GM10248 (cell line): ENCODE measurements around the gene BBS9.
"Not testable (repeated sequence)": the region's sequence is repeated elsewhere in the genome, so short reads cannot be mapped to it uniquely, and the experiment has no call there.

Experiments used
- CTCF ChIA-PET: fragments of 300-600 bp; sonication (Branson Sonifier 250); formaldehyde crosslinking; extraction: SDS; loops from one replicate; lab custom pipeline; 2021; ENCODE audit warnings: antibody characterized with exemption; lab: Yijun Ruan, JAX
- POLR2A ChIA-PET: fragments of 350-650 bp; sonication (Branson Sonifier 250); formaldehyde crosslinking; extraction: SDS; loops from one replicate; lab custom pipeline; 2020; ENCODE audit warnings: antibody characterized with exemption; lab: Yijun Ruan, JAX
- DNase-seq: peaks from one replicate; pipeline ENCODE4 v3.0.0; 2012; ENCODE audit errors: extremely low spot score
- TF ChIP-seq, protein P1 (sequence below): IDR thresholded peaks from 2 replicates; pipeline ENCODE4 v1.5.1; 2012; ENCODE audit warnings: mild to moderate bottlenecking, low read depth; ENCODE audit errors: extremely low read depth, missing control alignments, control extremely low read depth

BBS9 gene

DNA sequence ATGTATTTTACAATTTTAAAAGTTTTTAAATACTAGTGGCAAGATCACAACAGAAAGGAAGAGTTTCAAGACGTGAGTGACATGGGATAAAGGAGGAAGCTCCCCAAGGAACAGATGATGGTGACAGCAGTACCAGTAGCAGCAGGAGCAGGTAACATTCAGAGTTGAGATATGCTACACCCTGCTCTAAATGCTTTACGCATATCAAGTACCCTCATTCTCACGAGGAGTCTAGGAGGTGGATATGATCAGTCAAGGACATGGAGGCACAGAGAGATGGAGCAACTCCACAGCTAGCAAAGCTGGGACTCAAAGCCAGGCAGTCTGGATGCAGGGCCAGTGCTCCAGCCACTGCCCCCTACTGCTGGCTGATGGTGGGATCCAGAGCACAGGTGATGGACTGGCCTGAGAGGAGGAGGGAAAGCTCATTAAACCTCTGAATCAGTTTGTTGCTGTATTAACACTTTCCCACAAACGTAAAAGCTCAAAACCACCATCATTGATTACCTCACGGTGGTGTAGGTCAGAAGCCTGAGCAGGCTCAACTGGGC lies 37.6 kb upstream of the BBS9 start:
- TF ChIP-seq, protein P1, sequence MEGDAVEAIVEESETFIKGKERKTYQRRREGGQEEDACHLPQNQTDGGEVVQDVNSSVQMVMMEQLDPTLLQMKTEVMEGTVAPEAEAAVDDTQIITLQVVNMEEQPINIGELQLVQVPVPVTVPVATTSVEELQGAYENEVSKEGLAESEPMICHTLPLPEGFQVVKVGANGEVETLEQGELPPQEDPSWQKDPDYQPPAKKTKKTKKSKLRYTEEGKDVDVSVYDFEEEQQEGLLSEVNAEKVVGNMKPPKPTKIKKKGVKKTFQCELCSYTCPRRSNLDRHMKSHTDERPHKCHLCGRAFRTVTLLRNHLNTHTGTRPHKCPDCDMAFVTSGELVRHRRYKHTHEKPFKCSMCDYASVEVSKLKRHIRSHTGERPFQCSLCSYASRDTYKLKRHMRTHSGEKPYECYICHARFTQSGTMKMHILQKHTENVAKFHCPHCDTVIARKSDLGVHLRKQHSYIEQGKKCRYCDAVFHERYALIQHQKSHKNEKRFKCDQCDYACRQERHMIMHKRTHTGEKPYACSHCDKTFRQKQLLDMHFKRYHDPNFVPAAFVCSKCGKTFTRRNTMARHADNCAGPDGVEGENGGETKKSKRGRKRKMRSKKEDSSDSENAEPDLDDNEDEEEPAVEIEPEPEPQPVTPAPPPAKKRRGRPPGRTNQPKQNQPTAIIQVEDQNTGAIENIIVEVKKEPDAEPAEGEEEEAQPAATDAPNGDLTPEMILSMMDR = no peak
- POLR2A ChIA-PET = no interaction called here
- CTCF ChIA-PET = interaction anchor here (1.0 to 3.0 kb wide), 3 partner anchors 16 to 244 kb away, joined by 3 to 14 read pairs (median 5); no protein-coding TSS in a partner anchor
- DNase-seq = no peak

DNA sequence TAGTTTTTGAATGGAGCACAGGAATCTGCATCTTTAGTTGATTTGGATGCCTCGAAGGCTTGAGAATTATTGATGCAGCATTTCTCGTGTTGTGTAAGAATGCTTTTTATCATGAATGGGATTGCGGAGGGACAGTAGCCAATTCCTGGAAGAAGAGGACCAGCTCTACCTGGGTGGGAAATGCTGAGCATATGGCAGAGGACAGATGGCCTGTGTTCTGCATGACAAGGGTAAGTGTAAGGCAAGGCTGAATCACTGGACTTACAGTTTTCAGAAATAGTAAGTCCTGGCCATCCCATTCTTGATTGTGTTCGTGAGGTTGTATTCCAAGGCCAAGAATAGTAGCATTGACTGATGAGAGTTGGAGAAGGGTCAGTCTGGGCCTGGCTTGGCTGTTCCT lies 36.1 kb upstream of the BBS9 start:
- ChIA-PET POLR2A (no interaction called here), CTCF (interaction anchor here (2.4 to 3.0 kb wide), 2 partner anchors 14 to 247 kb away, joined by 7 to 14 read pairs; no protein-coding TSS in a partner anchor)
- DNase-seq = no peak
- TF ChIP-seq, protein P1 = no peak

DNA sequence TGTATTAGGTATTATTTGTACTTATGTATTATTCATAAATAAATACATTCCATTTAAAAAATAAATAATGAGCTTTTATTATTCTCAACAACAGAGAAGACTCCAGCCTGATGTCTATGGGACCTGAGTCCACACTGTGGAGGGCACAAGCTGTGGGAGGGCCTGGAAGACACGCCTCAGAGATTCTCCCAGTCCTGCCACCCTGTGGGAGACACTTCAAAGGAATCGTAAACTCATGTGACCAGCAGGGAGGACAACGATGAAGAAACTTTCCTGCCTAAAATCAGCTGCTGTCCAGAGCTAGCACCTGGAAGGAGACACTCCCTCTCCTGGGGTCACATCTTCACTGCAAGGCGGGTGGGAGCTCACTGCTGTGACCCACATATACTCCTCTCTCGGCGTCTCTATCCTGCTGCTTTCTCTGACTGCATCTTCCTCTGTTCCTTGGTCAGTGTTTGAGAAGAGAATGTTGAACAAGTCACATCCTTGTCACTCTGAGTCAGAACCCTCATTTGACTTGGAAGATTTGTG lies 34.6 kb upstream of the BBS9 start:
- DNase-seq, POLR2A ChIA-PET: not testable (repeated sequence)
- CTCF ChIA-PET = interaction anchor here (1.2 to 2.4 kb wide), 2 partner anchors 13 to 248 kb away, joined by 5 to 7 read pairs; no protein-coding TSS in a partner anchor

DNA sequence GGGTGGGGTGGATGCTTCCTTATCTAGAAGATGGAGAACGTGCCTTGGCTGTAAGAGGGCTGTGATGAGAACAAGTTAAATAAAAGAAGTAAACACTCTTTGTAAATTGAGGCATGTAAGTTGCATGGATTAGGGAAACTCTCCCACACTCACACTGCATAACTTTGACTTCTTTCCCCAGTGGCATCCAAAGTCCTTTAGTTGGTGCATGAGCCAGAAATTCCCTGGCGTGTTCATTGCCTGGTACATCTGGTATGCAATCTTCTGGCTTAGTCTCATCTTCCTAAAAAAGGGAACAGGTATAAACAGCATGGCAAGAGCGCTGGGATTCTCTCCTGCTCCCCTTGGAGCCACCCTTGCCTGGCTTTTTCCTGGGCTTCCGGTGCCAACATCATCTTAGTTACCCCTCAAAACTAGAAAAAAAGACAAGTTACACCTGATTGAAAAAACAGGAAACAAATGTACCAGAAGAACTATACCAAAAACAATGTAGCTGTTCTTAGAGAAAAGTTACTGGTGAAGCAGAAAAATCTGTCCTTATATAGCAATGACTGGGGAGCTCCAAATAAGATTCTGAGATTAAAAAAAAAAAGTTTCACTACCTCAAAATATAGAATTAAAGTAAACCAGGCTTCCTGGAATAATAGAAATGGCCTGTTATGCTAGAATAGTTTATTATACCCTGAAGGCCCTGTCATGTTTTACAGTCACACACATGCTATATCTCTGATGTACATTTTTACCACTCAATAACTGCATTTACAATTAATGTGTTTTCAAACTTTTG lies 30.0 kb upstream of the BBS9 start:
- DNase-seq = no peak
- POLR2A ChIA-PET = interaction anchor here (0.6 kb wide), 1 partner anchor 22 kb away, joined by 5 read pairs; no protein-coding TSS in a partner anchor
- TF ChIP-seq, protein P1 = no peak
- CTCF ChIA-PET = interaction anchor here (0.8 to 2.0 kb wide), 2 partner anchors 9 kb away, joined by 3 to 5 read pairs; partner anchors contain the start of gene RP9

DNA sequence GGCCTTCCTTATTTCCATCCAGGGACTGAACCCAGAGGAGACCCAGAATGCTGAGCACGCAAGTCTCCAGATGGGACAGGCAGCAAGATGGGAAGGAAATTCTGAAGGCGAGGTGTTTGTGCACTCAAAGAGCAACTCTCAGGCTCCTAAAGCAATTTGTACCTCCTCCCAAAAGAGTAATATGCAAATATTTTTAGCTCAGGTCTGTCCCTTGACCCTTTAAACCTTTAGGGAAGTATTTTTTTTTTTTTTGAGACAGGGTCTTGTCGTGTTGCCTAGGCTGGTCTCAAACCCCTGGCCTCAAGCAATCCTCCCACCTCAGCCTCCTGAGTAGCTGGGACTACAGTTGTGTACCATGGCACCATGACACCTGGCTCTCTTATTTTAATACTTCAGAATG lies 28.6 kb upstream of the BBS9 start:
- TF ChIP-seq, protein P1 = no peak
- CTCF ChIA-PET = interaction anchor here (1.1 to 2.0 kb wide), 3 partner anchors 8 to 38 kb away, joined by 4 to 5 read pairs (median 4); partner anchors contain the start of genes NT5C3A and RP9
- POLR2A ChIA-PET = no interaction called here
- DNase-seq = no peak

DNA sequence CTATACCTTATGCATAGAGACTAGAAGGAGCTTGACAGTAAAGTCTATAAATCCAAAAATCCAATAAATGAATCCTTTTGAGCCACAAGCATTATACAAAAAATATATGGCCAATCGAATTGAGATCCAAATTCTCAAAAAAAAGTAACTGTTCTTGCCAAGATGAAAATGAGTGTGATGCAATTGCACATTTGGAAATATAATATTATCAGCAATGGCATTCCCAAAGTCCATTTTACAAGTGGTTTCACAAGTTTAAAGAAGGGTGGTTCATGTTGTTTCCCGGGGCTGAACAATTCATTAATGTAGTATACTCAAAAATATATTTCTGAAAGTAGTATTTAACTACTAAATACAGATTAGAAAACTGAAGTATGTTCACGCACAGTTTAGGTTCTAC lies 27.5 kb upstream of the BBS9 start:
- TF ChIP-seq, protein P1 = no peak
- CTCF ChIA-PET = interaction anchor here (1.1 to 1.8 kb wide), 3 partner anchors 8 to 255 kb away, joined by 4 to 10 read pairs (median 4); partner anchors contain the start of gene NT5C3A
- POLR2A ChIA-PET = no interaction called here
- no peak for DNase-seq
